Measurements from ENCODE around the gene AOX1. TPM values are rescaled to one million over a fixed set of nuclear protein-coding genes. Genes with fewer than 3 reads are reported as not detected.
A peak's percentile ranks its signal among the peaks of the same experiment; 100 is the strongest.

The AOX1 gene
- total and polyA plus RNA-seq, 8 donors = 6.4 to 303 (median 10.6) TPM

GRCh38 chr2:200575957-200576356 lies 9.9 kb upstream of the AOX1 start:
- Histone ChIP-seq H3K36me3 (no peaks in the 10 kb centered on the region), H3K4me3 (no peak overlapping the region), H3K27me3 (no peaks in the 10 kb centered on the region), H3K27ac (no peak overlapping the region), H3K4me1 (no peaks in the 10 kb centered on the region), H3K9me3 (no peaks in the 10 kb centered on the region)
- TF ChIP-seq POLR2AphosphoS5 (IDR thresholded peaks at IDR 0.05) (no peak), CTCF (IDR thresholded peaks at IDR 0.05) (peak in 3 of 7 experiments; percentile 26 to 39 (median 30))
- DNase-seq = no peak
- 85 to 94% (median 86%) methylated on average over 2 of the region's 2 CpGs for WGBS, 5 donors
- intact Hi-C loops (cut with DNase I; ENCODE audit: low total_unique reads) = no loop called here

GRCh38 chr2:200577027-200577426 lies 8.8 kb upstream of the AOX1 start:
- Histone ChIP-seq H3K36me3 (no peaks in the 10 kb centered on the region), H3K9me3 (no peaks in the 10 kb centered on the region), H3K27ac (no peak overlapping the region), H3K27me3 (no peaks in the 10 kb centered on the region), H3K4me1 (no peaks in the 10 kb centered on the region), H3K4me3 (no peak overlapping the region)
- TF ChIP-seq POLR2AphosphoS5 (IDR thresholded peaks at IDR 0.05) (no peak), EP300 (IDR thresholded peaks at IDR 0.05) (no peak), CTCF (IDR thresholded peaks at IDR 0.05) (no peak), POLR2A (IDR thresholded peaks at IDR 0.05) (no peak)
- DNase-seq = no peak
- intact Hi-C loops (cut with DNase I; ENCODE audit: low total_unique reads) = no loop called here
- 88 to 97% (median 94%) methylated on average over 3 of the region's 3 CpGs for WGBS, 5 donors

GRCh38 chr2:200578778-200579177 lies 7.0 kb upstream of the AOX1 start:
- no peak for TF ChIP-seq EP300 (IDR thresholded peaks at IDR 0.05)
- peak in 2 of 7 experiments; percentile 47 to 67 for TF ChIP-seq CTCF (IDR thresholded peaks at IDR 0.05)
- peak in 1 of 2 donors; percentile 60 for DNase-seq
- Histone ChIP-seq H3K36me3 (no peaks in the 10 kb centered on the region), H3K27me3 (no peaks in the 10 kb centered on the region), H3K9me3 (no peaks in the 10 kb centered on the region), H3K4me3 (no peak overlapping the region), H3K27ac (no peak overlapping the region), H3K4me1 (no peaks in the 10 kb centered on the region)
- intact Hi-C loops (cut with DNase I; ENCODE audit: low total_unique reads) = no loop called here
- 32 to 50% (median 42%) methylated on average over 1 of the region's 1 CpG for WGBS, 5 donors

GRCh38 chr2:200584639-200585038 lies 1.2 kb upstream of the AOX1 start:
- Histone ChIP-seq H3K4me1 (peaks cover 11 to 14% (median 12%) of the 10 kb centered on the region in 4 donors), H3K27ac (no peak overlapping the region), H3K4me3 (no peak overlapping the region), H3K9me3 (no peaks in the 10 kb centered on the region), H3K36me3 (no peaks in the 10 kb centered on the region), H3K27me3 (peaks cover 0 to 31% (median 7%) of the 10 kb centered on the region in 3 donors)
- intact Hi-C loops (cut with DNase I; ENCODE audit: low total_unique reads) = loop anchor here (10.0 kb wide), 1 partner anchor 120 kb away; no protein-coding TSS in a partner anchor
- TF ChIP-seq POLR2AphosphoS5 (IDR thresholded peaks at IDR 0.05) (no peak), POLR2A (IDR thresholded peaks at IDR 0.05) (no peak), CTCF (IDR thresholded peaks at IDR 0.05) (no peak), EP300 (IDR thresholded peaks at IDR 0.05) (no peak)
- no peak for DNase-seq
- 83 to 97% (median 88%) methylated on average over 3 of the region's 3 CpGs for WGBS, 5 donors
